Chondrocyte (in vitro differentiated cells): Measurements from ENCODE around the gene CREG2. TPM values are rescaled to one million over a fixed set of nuclear protein-coding genes. Genes with fewer than 3 reads are reported as not detected.

ENCODE experiments used
- DNase-seq: peaks from one replicate; pipeline ENCODE4 v3.0.0; 2021; ENCODE audit warnings: mixed read lengths, low spot score
- H3K27ac Mint-ChIP-seq: one replicate; pipeline ENCODE4 v1.8.0; 2021; ENCODE audit warnings: mild to moderate bottlenecking, moderate library complexity, mixed read lengths; ENCODE audit not compliant: unreplicated experiment
- H3K27me3 Mint-ChIP-seq: 2 replicates; pipeline ENCODE4 v1.8.0; 2021; ENCODE audit warnings: low read depth, mixed read lengths
- H3K36me3 Mint-ChIP-seq: 2 replicates; pipeline ENCODE4 v1.8.0; 2021; ENCODE audit warnings: low read depth, mixed read lengths
- H3K4me1 Mint-ChIP-seq: 2 replicates; pipeline ENCODE4 v1.8.0; 2021; ENCODE audit warnings: low read depth, mild to moderate bottlenecking, mixed read lengths
- H3K4me3 Mint-ChIP-seq: one replicate; pipeline ENCODE4 v1.8.0; 2021; ENCODE audit warnings: mild to moderate bottlenecking, moderate library complexity, mixed read lengths; ENCODE audit not compliant: unreplicated experiment
- H3K9me3 Mint-ChIP-seq: 2 replicates; pipeline ENCODE4 v1.8.0; 2021; ENCODE audit warnings: low read depth, mixed read lengths
- total RNA-seq: library from RNA; stranded (reverse); gene quantifications from 3 replicates; pipeline ENCODE4 v1.2.1, GENCODE V29; 2021
- TF ChIP-seq, protein P1 (sequence below): fragments of 200-600 bp; sonication (generic); IDR thresholded peaks from 2 replicates; pipeline ENCODE4 v1.5.0; 2021; ENCODE audit warnings: antibody characterized with exemption, mild to moderate bottlenecking, moderate library complexity

The CREG2 gene
- total RNA-seq, 1 donor from 2014 or later = not detected

DNA sequence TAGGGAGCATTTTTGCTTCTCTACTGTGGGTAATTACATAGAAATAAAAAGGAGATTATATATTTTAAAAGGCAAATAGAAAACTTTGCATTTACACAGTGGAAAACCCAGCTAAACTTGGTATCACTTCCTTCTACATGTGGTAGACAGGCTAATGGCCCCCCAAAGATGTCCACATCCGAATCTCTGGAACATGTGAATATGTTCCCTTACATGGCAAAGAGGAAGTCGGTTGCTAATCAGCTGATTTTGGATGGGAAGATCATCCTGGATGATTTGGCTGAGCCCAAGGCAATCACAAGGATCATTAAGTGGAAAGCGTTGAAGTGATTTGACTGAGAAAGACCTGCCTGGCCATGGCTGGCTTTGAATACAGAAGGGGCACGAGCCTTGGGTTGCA is 26.2 kb downstream of the CREG2 start:
- H3K4me1 Mint-ChIP-seq = peaks cover 5% of the 10 kb centered on the region
- DNase-seq = no peak
- H3K9me3 Mint-ChIP-seq = no peaks in the 10 kb centered on the region
- peaks cover 2% of the 10 kb centered on the region for H3K36me3 Mint-ChIP-seq
- TF ChIP-seq, protein P1, sequence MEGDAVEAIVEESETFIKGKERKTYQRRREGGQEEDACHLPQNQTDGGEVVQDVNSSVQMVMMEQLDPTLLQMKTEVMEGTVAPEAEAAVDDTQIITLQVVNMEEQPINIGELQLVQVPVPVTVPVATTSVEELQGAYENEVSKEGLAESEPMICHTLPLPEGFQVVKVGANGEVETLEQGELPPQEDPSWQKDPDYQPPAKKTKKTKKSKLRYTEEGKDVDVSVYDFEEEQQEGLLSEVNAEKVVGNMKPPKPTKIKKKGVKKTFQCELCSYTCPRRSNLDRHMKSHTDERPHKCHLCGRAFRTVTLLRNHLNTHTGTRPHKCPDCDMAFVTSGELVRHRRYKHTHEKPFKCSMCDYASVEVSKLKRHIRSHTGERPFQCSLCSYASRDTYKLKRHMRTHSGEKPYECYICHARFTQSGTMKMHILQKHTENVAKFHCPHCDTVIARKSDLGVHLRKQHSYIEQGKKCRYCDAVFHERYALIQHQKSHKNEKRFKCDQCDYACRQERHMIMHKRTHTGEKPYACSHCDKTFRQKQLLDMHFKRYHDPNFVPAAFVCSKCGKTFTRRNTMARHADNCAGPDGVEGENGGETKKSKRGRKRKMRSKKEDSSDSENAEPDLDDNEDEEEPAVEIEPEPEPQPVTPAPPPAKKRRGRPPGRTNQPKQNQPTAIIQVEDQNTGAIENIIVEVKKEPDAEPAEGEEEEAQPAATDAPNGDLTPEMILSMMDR = no peak
- no peak overlapping the region for H3K4me3 Mint-ChIP-seq
- no peak overlapping the region for H3K27ac Mint-ChIP-seq
- H3K27me3 Mint-ChIP-seq = peaks cover 28% of the 10 kb centered on the region

DNA sequence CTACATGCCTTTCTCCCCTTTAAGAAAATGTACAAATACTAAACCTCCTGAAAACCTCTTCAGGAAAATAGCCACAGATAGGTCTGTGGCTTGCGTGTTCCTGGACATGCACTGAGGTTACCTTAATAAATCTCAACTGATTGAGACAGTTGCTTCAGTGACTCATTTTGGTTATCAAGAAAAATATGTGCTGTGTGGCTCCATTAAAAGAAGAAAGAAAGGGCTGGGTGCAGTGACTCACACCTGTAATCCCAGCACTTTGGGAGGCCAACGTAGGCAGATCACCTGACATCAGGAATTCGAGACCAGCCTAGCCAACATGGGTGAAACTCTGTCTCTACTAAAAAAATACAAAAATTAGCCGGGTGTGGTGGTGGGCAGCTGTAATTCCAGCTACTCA is 27.1 kb downstream of the CREG2 start:
- H3K27ac Mint-ChIP-seq = no peak overlapping the region
- H3K27me3 Mint-ChIP-seq = peaks cover 25% of the 10 kb centered on the region
- H3K4me3 Mint-ChIP-seq = no peak overlapping the region

DNA sequence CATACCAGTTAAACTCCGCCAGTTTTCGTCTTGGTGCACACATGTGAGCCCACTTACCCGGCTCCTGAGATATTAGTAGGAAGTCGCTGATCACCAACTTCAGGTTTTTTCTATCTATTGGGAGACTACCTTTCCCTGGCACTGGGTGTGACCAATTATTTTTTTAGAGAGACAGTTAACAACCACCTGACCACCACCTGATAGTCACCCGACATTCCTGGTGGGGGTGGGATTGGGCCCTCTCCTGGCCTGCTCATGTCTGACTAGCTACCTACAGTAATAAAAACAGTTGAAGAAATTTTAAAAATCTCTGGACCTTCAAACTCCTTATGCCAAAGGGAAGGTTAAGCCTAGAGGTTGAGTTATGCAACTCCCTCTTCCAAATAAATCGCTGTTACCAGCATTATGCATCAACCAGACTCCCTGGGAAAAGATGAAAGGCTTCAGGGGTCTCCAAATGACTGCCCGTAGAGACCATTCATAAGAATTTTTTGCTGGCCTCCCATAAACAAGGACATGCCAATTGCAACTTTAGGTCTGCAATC is 27.8 kb downstream of the CREG2 start:
- Mint-ChIP-seq H3K9me3 (no peaks in the 10 kb centered on the region), H3K4me1 (peaks cover 5% of the 10 kb centered on the region), H3K27me3 (peaks cover 17% of the 10 kb centered on the region), H3K27ac (no peak overlapping the region), H3K36me3 (no peaks in the 10 kb centered on the region), H3K4me3 (no peak overlapping the region)
- TF ChIP-seq, protein P1 = no peak
- no peak for DNase-seq

More for the DNA sequence above, 27.1 kb downstream of the CREG2 start:
- no peaks in the 10 kb centered on the region for H3K9me3 Mint-ChIP-seq
- DNase-seq = no peak
- TF ChIP-seq, protein P1 = no peak
- peaks cover 2% of the 10 kb centered on the region for H3K36me3 Mint-ChIP-seq
- H3K4me1 Mint-ChIP-seq = peaks cover 5% of the 10 kb centered on the region

DNA sequence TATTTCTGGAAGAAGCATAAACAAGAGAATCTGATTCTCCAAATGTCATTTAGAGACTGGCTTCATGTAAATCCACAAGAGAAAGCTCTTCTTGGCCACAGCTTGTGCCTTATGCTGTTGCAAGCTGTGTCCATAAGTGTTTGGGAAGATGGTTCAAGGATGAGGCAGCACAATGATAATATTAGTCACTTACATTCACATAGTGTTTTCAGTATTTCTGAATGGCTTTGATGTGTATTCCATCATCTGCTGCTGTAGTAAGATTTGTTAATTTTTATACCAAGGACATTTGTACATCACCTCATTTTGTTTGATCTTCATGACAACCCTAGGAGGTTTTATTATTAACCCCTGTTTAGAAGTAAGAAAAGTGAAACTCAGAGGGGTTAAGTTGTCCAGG is 29.9 kb downstream of the CREG2 start:
- H3K36me3 Mint-ChIP-seq = no peaks in the 10 kb centered on the region
- H3K27ac Mint-ChIP-seq = no peak overlapping the region
- H3K9me3 Mint-ChIP-seq = no peaks in the 10 kb centered on the region
- no peak overlapping the region for H3K4me3 Mint-ChIP-seq
- DNase-seq = no peak
- TF ChIP-seq, protein P1 = no peak
- H3K27me3 Mint-ChIP-seq = peaks cover 11% of the 10 kb centered on the region
- peaks cover 5% of the 10 kb centered on the region for H3K4me1 Mint-ChIP-seq

DNA sequence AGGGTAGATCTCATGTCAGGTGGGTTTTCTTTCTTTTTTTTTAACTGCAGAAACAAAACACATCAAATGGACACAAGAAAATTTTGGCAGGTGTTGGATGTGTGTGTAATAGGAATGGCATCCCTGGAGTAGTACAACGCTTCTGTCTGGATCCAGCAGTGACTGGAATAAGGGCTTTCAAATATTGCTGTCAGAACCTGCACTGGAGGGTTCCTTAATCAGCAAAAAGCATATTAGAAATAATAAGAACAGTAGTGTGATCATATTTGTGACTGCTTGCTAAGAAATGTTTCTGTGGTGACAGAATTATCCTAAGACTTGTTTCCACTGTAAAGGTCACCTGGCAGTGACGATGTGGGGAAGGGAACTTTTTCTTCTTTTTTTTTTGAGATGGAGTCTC is 30.8 kb downstream of the CREG2 start:
- Mint-ChIP-seq H3K4me3 (no peak overlapping the region), H3K36me3 (no peaks in the 10 kb centered on the region), H3K9me3 (no peaks in the 10 kb centered on the region), H3K27me3 (peaks cover 7% of the 10 kb centered on the region), H3K4me1 (peaks cover 5% of the 10 kb centered on the region), H3K27ac (no peak overlapping the region)
- TF ChIP-seq, protein P1 = no peak
- no peak for DNase-seq
